Measurements from ENCODE around the gene NRG2. TPM values are rescaled to one million over a fixed set of nuclear protein-coding genes. Genes with fewer than 3 reads are reported as not detected.

Gene NRG2
- total and polyA plus RNA-seq, 8 donors, result 0.68 to 10.6 (median 7.5) TPM

DNA sequence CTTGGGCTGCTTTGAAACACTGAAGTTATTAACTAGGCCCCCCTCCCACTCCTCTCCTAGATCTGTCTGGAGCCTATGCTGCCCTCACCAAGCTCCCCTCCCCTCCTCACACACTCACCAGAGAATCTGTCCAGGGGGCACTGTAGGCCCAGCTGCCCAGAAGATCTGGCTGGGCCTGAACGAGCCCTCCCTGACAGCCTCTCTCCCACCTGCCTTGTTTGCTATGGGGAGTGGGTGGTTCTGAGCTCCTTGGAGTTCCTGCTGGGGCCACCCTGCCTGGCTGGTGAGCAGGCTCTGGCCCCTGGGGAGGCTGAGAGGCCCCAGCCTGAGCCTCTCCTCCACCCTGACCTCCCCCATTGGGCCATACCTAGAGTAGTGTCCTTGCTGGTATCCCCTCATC is 172.4 kb downstream of the NRG2 start:
- H3K27ac ChIP-seq, result no peak overlapping the region
- intact Hi-C loops (cut with DNase I), result no loop called here
- no peak for TF ChIP-seq CTCF (IDR thresholded peaks at IDR 0.05)

GRCh38 chr5:139869042-139869790 is 173.9 kb downstream of the NRG2 start:
- no peaks in the 10 kb centered on the region for H3K27me3 ChIP-seq
- no peak for TF ChIP-seq CTCF (IDR thresholded peaks at IDR 0.05)
- intact Hi-C loops (cut with DNase I), result loop anchor here in 1 of 2 donors (10.0 kb wide), 1 partner anchor 96 kb away; no protein-coding TSS in a partner anchor
- H3K27ac ChIP-seq, result no peak overlapping the region
- H3K36me3 ChIP-seq, result no peaks in the 10 kb centered on the region
- H3K4me1 ChIP-seq, result no peaks in the 10 kb centered on the region
- H3K4me3 ChIP-seq, result no peak overlapping the region
- no peaks in the 10 kb centered on the region for H3K9me3 ChIP-seq
- no peak for ATAC-seq
- DNase-seq, result no peak

More for the DNA sequence above, 172.4 kb downstream of the NRG2 start:
- ATAC-seq (no peak), DNase-seq (no peak)
- Histone ChIP-seq H3K4me3 (no peak overlapping the region), H3K36me3 (no peaks in the 10 kb centered on the region), H3K27me3 (no peaks in the 10 kb centered on the region), H3K9me3 (no peaks in the 10 kb centered on the region), H3K4me1 (no peaks in the 10 kb centered on the region)

DNA sequence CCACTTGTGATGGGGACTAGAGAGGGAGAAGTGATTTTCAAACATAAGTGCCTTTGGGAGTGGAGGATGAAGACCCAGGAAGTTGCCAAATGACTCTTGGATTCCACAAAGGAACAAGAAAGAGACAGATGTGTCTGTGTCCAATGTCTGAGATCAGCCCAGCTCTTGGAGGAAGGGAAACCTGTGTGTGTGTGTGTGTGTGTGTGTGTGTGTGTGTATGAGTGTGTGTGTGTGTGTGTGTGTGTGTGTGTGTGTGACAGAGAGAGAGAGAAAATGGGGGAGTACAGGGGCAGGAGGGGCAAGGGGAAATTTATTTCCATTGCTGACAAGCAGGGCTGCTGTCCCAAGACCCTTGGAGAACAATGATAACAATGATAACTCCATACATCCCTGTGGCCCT is 175.5 kb downstream of the NRG2 start:
- Histone ChIP-seq H3K27me3 (no peaks in the 10 kb centered on the region), H3K36me3 (no peaks in the 10 kb centered on the region), H3K27ac (no peak overlapping the region), H3K4me1 (peaks cover 4 to 11% of the 10 kb centered on the region in 2 donors), H3K4me3 (no peak overlapping the region), H3K9me3 (no peaks in the 10 kb centered on the region)
- ATAC-seq (no peak), DNase-seq (no peak)
- intact Hi-C loops (cut with DNase I), result loop anchor here in 1 of 2 donors (10.0 kb wide), 1 partner anchor 97 kb away; no protein-coding TSS in a partner anchor
- TF ChIP-seq CTCF (IDR thresholded peaks at IDR 0.05), result no peak

DNA sequence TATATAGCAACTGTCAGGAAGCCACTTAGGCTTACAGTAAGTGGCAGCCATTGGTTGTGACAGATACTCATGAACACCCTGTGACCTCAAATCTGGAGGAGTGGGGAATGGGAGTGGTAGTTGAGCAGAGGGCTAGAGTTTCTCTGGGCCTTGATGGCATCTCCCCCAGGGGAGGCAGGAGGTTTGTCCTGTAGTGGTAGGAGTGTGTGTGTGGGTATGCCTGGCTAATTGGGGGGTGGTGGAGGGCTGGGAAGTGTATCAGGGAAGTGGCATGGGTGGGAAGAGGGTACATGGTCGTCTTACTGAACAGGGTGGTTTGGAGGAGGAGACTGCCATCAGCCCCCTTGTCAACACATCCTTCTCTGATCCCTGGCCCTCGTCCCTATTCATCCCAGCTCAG is 176.0 kb downstream of the NRG2 start:
- ATAC-seq, result no peak

More for the DNA sequence above, 176.0 kb downstream of the NRG2 start:
- no peaks in the 10 kb centered on the region for H3K9me3 ChIP-seq
- intact Hi-C loops (cut with DNase I), result loop anchor here in 1 of 2 donors (10.0 kb wide), 1 partner anchor 98 kb away; no protein-coding TSS in a partner anchor
- no peak overlapping the region for H3K4me3 ChIP-seq
- no peaks in the 10 kb centered on the region for H3K36me3 ChIP-seq
- DNase-seq, result no peak
- TF ChIP-seq CTCF (IDR thresholded peaks at IDR 0.05), result no peak
- no peaks in the 10 kb centered on the region for H3K27me3 ChIP-seq
- no peak overlapping the region for H3K27ac ChIP-seq
- H3K4me1 ChIP-seq, result peaks cover 4 to 11% of the 10 kb centered on the region in 2 donors
